ENCODE measurements around the gene CYP24A1. TPM values are rescaled to one million over a fixed set of nuclear protein-coding genes. Genes with fewer than 3 reads are reported as not detected.
"Not testable (repeated sequence)": the region's sequence is repeated elsewhere in the genome, so short reads cannot be mapped to it uniquely, and the experiment has no call there.

The CYP24A1 gene
- total RNA-seq, 1 donor from 2014 or later: not detected

GRCh38 chr20:54132612-54133433 lies 41.0 kb downstream of the CYP24A1 start:
- no peaks in the 10 kb centered on the region for H3K9me3 ChIP-seq (ENCODE audit: low read depth)
- H3K4me2 ChIP-seq: peak overlapping the region; percentile 19
- H3K9ac ChIP-seq: no peak overlapping the region
- H2AFZ ChIP-seq (replicated peaks): peak overlapping the region; percentile 39
- Mint-ChIP-seq H3K4me1 (peaks cover 4% of the 10 kb centered on the region), H3K36me3 (no peaks in the 10 kb centered on the region), H3K27ac (peak overlapping the region; percentile 51), H3K9me3 (peaks cover 6% of the 10 kb centered on the region), H3K4me3 (no peak overlapping the region), H3K27me3 (ENCODE audit: insufficient read depth, low read depth) (peaks cover 5% of the 10 kb centered on the region)
- H3K4me1 ChIP-seq: peaks cover 18% of the 10 kb centered on the region
- no peak overlapping the region for H3K4me3 ChIP-seq
- TF ChIP-seq EZH2 (IDR thresholded peaks at IDR 0.05) (no peak), EZH2phosphoT487 (IDR thresholded peaks at IDR 0.05) (no peak)
- TF ChIP-seq, protein P1, sequence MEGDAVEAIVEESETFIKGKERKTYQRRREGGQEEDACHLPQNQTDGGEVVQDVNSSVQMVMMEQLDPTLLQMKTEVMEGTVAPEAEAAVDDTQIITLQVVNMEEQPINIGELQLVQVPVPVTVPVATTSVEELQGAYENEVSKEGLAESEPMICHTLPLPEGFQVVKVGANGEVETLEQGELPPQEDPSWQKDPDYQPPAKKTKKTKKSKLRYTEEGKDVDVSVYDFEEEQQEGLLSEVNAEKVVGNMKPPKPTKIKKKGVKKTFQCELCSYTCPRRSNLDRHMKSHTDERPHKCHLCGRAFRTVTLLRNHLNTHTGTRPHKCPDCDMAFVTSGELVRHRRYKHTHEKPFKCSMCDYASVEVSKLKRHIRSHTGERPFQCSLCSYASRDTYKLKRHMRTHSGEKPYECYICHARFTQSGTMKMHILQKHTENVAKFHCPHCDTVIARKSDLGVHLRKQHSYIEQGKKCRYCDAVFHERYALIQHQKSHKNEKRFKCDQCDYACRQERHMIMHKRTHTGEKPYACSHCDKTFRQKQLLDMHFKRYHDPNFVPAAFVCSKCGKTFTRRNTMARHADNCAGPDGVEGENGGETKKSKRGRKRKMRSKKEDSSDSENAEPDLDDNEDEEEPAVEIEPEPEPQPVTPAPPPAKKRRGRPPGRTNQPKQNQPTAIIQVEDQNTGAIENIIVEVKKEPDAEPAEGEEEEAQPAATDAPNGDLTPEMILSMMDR (IDR thresholded peaks at IDR 0.05): no peak
- no peak overlapping the region for H3K27ac ChIP-seq
- H4K20me1 ChIP-seq (ENCODE audit: low read depth): no peaks in the 10 kb centered on the region
- H3K36me3 ChIP-seq: no peaks in the 10 kb centered on the region
- no peaks in the 10 kb centered on the region for H3K27me3 ChIP-seq
- H3K79me2 ChIP-seq (ENCODE audit: low read depth): no peaks in the 10 kb centered on the region
- peak; percentile 52 for DNase-seq (ENCODE audit: low spot score)
- peaks cover 5% of the 10 kb centered on the region for H3F3A ChIP-seq (ENCODE audit: low read depth)

- Histone ChIP-seq H3K27ac (no peak overlapping the region), H3K4me2 (peak overlapping the region; percentile 19), H3K79me2 (ENCODE audit: low read depth) (no peaks in the 10 kb centered on the region), H2AFZ (replicated peaks) (peak overlapping the region; percentile 58), H3K9me3 (ENCODE audit: low read depth) (no peaks in the 10 kb centered on the region), H3K4me3 (no peak overlapping the region), H3K9ac (no peak overlapping the region), H3F3A (ENCODE audit: low read depth) (peaks cover 5% of the 10 kb centered on the region), H3K27me3 (no peaks in the 10 kb centered on the region), H4K20me1 (ENCODE audit: low read depth) (no peaks in the 10 kb centered on the region), H3K4me1 (peaks cover 18% of the 10 kb centered on the region), H3K36me3 (no peaks in the 10 kb centered on the region)
- DNase-seq (ENCODE audit: low spot score): peak; percentile 53
- H3K4me3 Mint-ChIP-seq: no peak overlapping the region
- H3K4me1 Mint-ChIP-seq: peaks cover 4% of the 10 kb centered on the region
- peaks cover 6% of the 10 kb centered on the region for H3K9me3 Mint-ChIP-seq
- peak overlapping the region; percentile 1 for H3K27ac Mint-ChIP-seq
- TF ChIP-seq EZH2 (IDR thresholded peaks at IDR 0.05) (no peak), EZH2phosphoT487 (IDR thresholded peaks at IDR 0.05) (no peak)
- TF ChIP-seq, protein P1 (IDR thresholded peaks at IDR 0.05): no peak
- H3K36me3 Mint-ChIP-seq: no peaks in the 10 kb centered on the region
- H3K27me3 Mint-ChIP-seq (ENCODE audit: insufficient read depth, low read depth): peaks cover 5% of the 10 kb centered on the region
These were observed 41.8 kb downstream of the CYP24A1 start for GRCh38 chr20:54131675-54132611.

DNA sequence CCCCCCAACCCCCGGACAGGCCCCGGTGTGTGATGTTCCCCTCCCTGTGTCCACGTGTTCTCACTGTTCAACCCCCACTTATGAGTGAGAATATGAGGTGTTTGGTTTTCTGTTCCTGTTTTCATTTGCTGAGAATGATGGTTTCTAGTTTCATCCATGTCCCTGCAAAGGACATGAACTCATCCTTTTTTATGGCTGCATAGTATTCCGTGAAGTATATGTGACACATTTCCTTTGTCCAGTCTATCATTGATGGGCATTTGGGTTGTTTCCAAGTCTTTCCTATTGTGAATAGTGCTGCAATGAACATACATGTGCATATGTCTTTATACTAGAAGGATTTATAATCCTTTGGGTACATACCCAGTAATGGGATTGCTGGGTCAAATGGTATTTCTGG lies 42.7 kb downstream of the CYP24A1 start:
- H3K4me1 ChIP-seq: peaks cover 18% of the 10 kb centered on the region
- not testable (repeated sequence) for H2AFZ ChIP-seq (replicated peaks); H3K4me3 Mint-ChIP-seq; H3K4me3 ChIP-seq; H3K4me1 Mint-ChIP-seq; H3K36me3 Mint-ChIP-seq; H3K9ac ChIP-seq; H3K27me3 Mint-ChIP-seq (ENCODE audit: insufficient read depth, low read depth); H3K79me2 ChIP-seq (ENCODE audit: low read depth); H3K27ac Mint-ChIP-seq; H4K20me1 ChIP-seq (ENCODE audit: low read depth); H3K36me3 ChIP-seq; H3K27ac ChIP-seq; H3K9me3 Mint-ChIP-seq; H3K4me2 ChIP-seq; DNase-seq (ENCODE audit: low spot score); H3K9me3 ChIP-seq (ENCODE audit: low read depth); H3K27me3 ChIP-seq; H3F3A ChIP-seq (ENCODE audit: low read depth)

Measured in neural progenitor cell (in vitro differentiated cells).